B cell (primary cell): Measurements from ENCODE around the gene CDRT4. TPM values are rescaled to one million over a fixed set of nuclear protein-coding genes. Genes with fewer than 3 reads are reported as not detected.

Source experiments
- ATAC-seq: fragments of 200-7000 bp; cut with Tn5 transposase; one replicate; pipeline ENCODE4 v1.10.0; 2021; ENCODE audit warnings: low read depth, mild to moderate bottlenecking, moderate number of reproducible peaks, moderate library complexity
- CTCF ChIA-PET: fragments of 350-600 bp; sonication (Branson Sonifier 250); formaldehyde crosslinking; loops from one replicate; lab custom pipeline; 2021; ENCODE audit warnings: antibody characterized with exemption, inconsistent platforms; lab: Charles Lee
- POLR2A ChIA-PET: fragments of 350-600 bp; sonication (Branson Sonifier 250); formaldehyde crosslinking; loops from one replicate; lab custom pipeline; 2021; ENCODE audit warnings: antibody characterized with exemption; lab: Charles Lee
- DNase-seq: peaks from one replicate; pipeline ENCODE4 v3.0.0; 2013
- H2AFZ ChIP-seq: 2 replicates; pipeline ENCODE4 v1.6.1; 2012; ENCODE audit warnings: mild to moderate bottlenecking, low read depth, low read length; ENCODE audit not compliant: insufficient read depth, poor library complexity, severe bottlenecking
- H3K27ac ChIP-seq, 2 donors: 1 replicate in 1 of 2; 2 replicates in 1 of 2; pipeline ENCODE4 v1.5.1; 2012 to 2013; ENCODE audit warnings: low read length in 2 of 2, mild to moderate bottlenecking in 2 of 2, moderate library complexity in 1 of 2
- H3K27me3 ChIP-seq, 4 experiments: fragments of 200-600 bp in 1 of 4; sonication (generic) in 1 of 4; replicated peaks in 1 of 4; 1 replicate in 2 of 4; 2 replicates in 2 of 4; pipeline versions ENCODE4 v1.6.1 to v1.7.0; 2013 to 2016; ENCODE audit warnings: low read length in 3 of 4, mild to moderate bottlenecking in 2 of 4, mixed read lengths in 1 of 4, moderate library complexity in 1 of 4; ENCODE audit not compliant: insufficient read depth in 4 of 4, control insufficient read depth in 3 of 4; ENCODE audit errors: control extremely low read depth in 1 of 4
- H3K36me3 ChIP-seq, 2 experiments: replicated peaks in 1 of 2; 1 replicate in 1 of 2; 2 replicates in 1 of 2; pipeline versions ENCODE4 v1.6.1 to v1.7.1; 2013; ENCODE audit warnings: low read length in 1 of 2; ENCODE audit not compliant: insufficient read depth in 2 of 2, control insufficient read depth in 1 of 2; ENCODE audit errors: control extremely low read depth in 1 of 2, extremely low read depth in 1 of 2
- H3K4me1 ChIP-seq, 2 donors: fragments of 200-600 bp in 1 of 2; sonication (generic) in 1 of 2; 1 replicate in 1 of 2; 2 replicates in 1 of 2; pipeline versions ENCODE4 v1.5.1 to v1.6.1; 2013 to 2017; ENCODE audit warnings: low read length in 2 of 2; ENCODE audit not compliant: control insufficient read depth in 2 of 2, insufficient read depth in 2 of 2
- H3K4me2 ChIP-seq: replicated peaks from 2 replicates; pipeline ENCODE3; 2012; ENCODE audit warnings: mild to moderate bottlenecking, low read depth, low read length; ENCODE audit not compliant: poor library complexity, severe bottlenecking
- H3K4me3 ChIP-seq, 5 experiments: fragments of 200-600 bp in 1 of 5; sonication (generic) in 1 of 5; 1 replicate in 3 of 5; 2 replicates in 2 of 5; pipeline versions ENCODE4 v1.5.1 to v1.7.0; 2011 to 2016; ENCODE audit warnings: low read length in 4 of 5, mild to moderate bottlenecking in 4 of 5, low read depth in 2 of 5, control low read depth in 1 of 5, moderate library complexity in 1 of 5; ENCODE audit not compliant: insufficient read depth in 1 of 5; ENCODE audit errors: control extremely low read depth in 1 of 5, extremely low read depth in 1 of 5
- H3K79me2 ChIP-seq: fragments of 200-600 bp; sonication (generic); one replicate; pipeline ENCODE4 v1.6.0; 2016; ENCODE audit warnings: low read length; ENCODE audit not compliant: control insufficient read depth, insufficient read depth
- H3K9ac ChIP-seq: fragments of 200-600 bp; sonication (generic); 2 replicates; pipeline ENCODE4 v1.6.1; 2017; ENCODE audit warnings: mild to moderate bottlenecking, low read length, moderate library complexity
- H3K9me3 ChIP-seq, 3 donors: one replicate each; pipeline versions ENCODE4 v1.6.1 to v1.7.1; 2013; ENCODE audit warnings: low read length in 2 of 3; ENCODE audit not compliant: control insufficient read depth in 2 of 3, insufficient read depth in 1 of 3; ENCODE audit errors: control extremely low read depth in 1 of 3
- H4K20me1 ChIP-seq: 2 replicates; pipeline ENCODE4 v1.6.0; 2012; ENCODE audit warnings: mild to moderate bottlenecking, low read length; ENCODE audit not compliant: insufficient read depth, control insufficient read depth, poor library complexity, severe bottlenecking
- H3K27ac Mint-ChIP-seq: one replicate; pipeline ENCODE4 v1.8.0; 2021; ENCODE audit warnings: mixed read lengths
- H3K27me3 Mint-ChIP-seq: one replicate; pipeline ENCODE4 v1.8.0; 2021; ENCODE audit warnings: mixed read lengths
- H3K4me1 Mint-ChIP-seq: one replicate; pipeline ENCODE4 v1.8.0; 2021; ENCODE audit warnings: mixed read lengths
- H3K4me3 Mint-ChIP-seq: one replicate; pipeline ENCODE4 v1.8.0; 2021; ENCODE audit warnings: mixed read lengths
- H3K9me3 Mint-ChIP-seq: one replicate; pipeline ENCODE4 v1.8.0; 2022; ENCODE audit warnings: mixed read lengths; ENCODE audit not compliant: insufficient read depth
- CTCF ChIP-seq: fragments of 200-600 bp; IDR thresholded peaks from one replicate; pipeline ENCODE4 v1.8.0; 2022; ENCODE audit warnings: antibody characterized with exemption, mild to moderate bottlenecking
- EZH2 ChIP-seq: IDR thresholded peaks from 2 replicates; pipeline ENCODE4 v1.6.1; 2012; ENCODE audit warnings: borderline replicate concordance, low read depth, mild to moderate bottlenecking, moderate library complexity, low read length; ENCODE audit not compliant: insufficient read depth, poor library complexity, severe bottlenecking
- WGBS: methylation state at CpG from one replicate; pipeline ENCODE4 v1.1.5; 2013; ENCODE audit warnings: missing lambda C conversion rate; ENCODE audit not compliant: insufficient coverage; 5-methylcytosine and 5-hydroxymethylcytosine counted together
- intact Hi-C: fragments of 100-400 bp; cut with micrococcal nuclease; formaldehyde crosslinking; loops from one replicate; pipeline ENCODE4 v1.10.0; 2022
- polyA plus RNA-seq: library from polyadenylated mRNA; depleted of rRNA; stranded (reverse); fragments of >200 nt; gene quantifications from 2 replicates; pipeline ENCODE4 v1.2.3, GENCODE V29; 2012
- total RNA-seq, 2 donors: library from RNA; stranded (reverse); fragments of 120-200 nt in 1 of 2; gene quantifications; 1 replicate in 1 of 2; 2 replicates in 1 of 2; pipeline versions ENCODE4 v1.2.3 to v1.2.4, GENCODE V29; 2013 to 2022

The CDRT4 gene
- total and polyA plus RNA-seq, 2 donors (not counting 1 experiment from before 2014, with no cell fraction given), result 11.6 to 23.0 TPM

- H3K9me3 Mint-ChIP-seq, result no peaks in the 10 kb centered on the region
Measured at GRCh38 chr17:15466131-15466530, 1.3 kb downstream of the CDRT4 start.

More at GRCh38 chr17:15466131-15466530, 1.3 kb downstream of the CDRT4 start:
- no peaks in the 10 kb centered on the region for H3K27me3 ChIP-seq
- no peak for ATAC-seq
- no peaks in the 10 kb centered on the region for H3K79me2 ChIP-seq
- ChIA-PET CTCF (no interaction called here), POLR2A (no interaction called here)
- no peaks in the 10 kb centered on the region for H3K4me1 ChIP-seq
- H3K9ac ChIP-seq, result no peak overlapping the region
- 94% methylated on average over 2 of the region's 6 CpGs for WGBS
- no peaks in the 10 kb centered on the region for H3K27me3 Mint-ChIP-seq
- no peaks in the 10 kb centered on the region for H4K20me1 ChIP-seq
- no peak overlapping the region for H3K27ac Mint-ChIP-seq
- no peak overlapping the region for H2AFZ ChIP-seq
- no peaks in the 10 kb centered on the region for H3K36me3 ChIP-seq
- DNase-seq, result no peak
- no peak overlapping the region for H3K4me3 ChIP-seq
- H3K9me3 ChIP-seq, result peaks cover 0 to 6% (median 0%) of the 10 kb centered on the region in 3 donors
- H3K4me3 Mint-ChIP-seq, result no peak overlapping the region
- H3K4me2 ChIP-seq, result no peak overlapping the region
- no peak overlapping the region for H3K27ac ChIP-seq
- intact Hi-C loops, result no loop called here
- no peak for TF ChIP-seq CTCF
- TF ChIP-seq EZH2, result no peak
- H3K4me1 Mint-ChIP-seq, result no peaks in the 10 kb centered on the region
